Activated CD4-positive, CD25-positive, alpha-beta regulatory T cell treated with anti-CD3 and anti-CD28 coated beads, Interleukin-2, amount 50 U/mL, for 72 hours (primary cell): Measurements from ENCODE around the gene TKT.
"Not testable (repeated sequence)": the region's sequence is repeated elsewhere in the genome, so short reads cannot be mapped to it uniquely, and the experiment has no call there.

Source experiments
- DNase-seq: peaks from one replicate; pipeline ENCODE4 v3.0.0; 2021

TKT gene, protein sequence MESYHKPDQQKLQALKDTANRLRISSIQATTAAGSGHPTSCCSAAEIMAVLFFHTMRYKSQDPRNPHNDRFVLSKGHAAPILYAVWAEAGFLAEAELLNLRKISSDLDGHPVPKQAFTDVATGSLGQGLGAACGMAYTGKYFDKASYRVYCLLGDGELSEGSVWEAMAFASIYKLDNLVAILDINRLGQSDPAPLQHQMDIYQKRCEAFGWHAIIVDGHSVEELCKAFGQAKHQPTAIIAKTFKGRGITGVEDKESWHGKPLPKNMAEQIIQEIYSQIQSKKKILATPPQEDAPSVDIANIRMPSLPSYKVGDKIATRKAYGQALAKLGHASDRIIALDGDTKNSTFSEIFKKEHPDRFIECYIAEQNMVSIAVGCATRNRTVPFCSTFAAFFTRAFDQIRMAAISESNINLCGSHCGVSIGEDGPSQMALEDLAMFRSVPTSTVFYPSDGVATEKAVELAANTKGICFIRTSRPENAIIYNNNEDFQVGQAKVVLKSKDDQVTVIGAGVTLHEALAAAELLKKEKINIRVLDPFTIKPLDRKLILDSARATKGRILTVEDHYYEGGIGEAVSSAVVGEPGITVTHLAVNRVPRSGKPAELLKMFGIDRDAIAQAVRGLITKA

GRCh38 chr3:53255775-53256703 lies at the start of gene TKT:
TSS of gene TKT (minus strand) at chr3:53256022. CDS start at chr3:53255942, 80 bp downstream.
- DNase-seq, result peak; percentile 84

DNA sequence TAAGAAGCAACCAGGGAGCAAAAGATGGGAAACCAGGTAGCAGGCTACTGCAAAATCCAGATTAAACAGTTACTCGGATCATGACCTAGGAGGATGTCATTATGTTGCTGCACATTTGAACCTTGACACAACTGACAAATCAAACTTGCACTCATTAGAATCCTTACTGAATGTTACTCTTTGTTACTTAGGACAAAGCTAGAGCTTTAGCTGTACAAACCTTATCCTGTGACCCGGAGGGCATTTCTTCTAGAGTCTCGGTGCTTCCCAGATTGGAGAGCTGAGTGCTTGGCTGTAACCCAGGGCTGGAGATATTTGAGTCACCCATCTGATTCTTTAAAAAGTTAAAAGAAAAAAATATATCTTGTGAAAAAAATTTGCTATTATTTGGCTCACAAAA lies 48.1 kb upstream of the TKT start:
- DNase-seq, result no peak

DNA sequence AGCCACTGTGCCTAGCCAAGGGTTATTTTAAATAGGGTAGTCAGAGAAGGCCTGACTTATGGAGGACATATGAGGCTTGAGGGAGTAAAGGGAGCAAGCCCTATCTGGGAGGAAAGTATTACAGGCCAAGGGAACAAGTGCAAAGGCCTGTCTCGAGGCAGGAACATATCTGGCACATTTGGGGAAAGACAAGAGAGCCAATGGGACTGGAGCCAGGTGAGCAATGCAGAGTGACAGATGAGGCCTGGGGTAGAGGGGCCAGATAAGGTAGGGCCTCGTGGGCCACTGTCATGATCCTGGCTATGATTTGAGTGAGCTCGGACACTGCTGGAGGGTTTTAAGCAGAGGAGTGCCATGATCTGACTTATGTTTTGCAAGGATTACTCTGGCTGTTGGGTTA lies 47.7 kb upstream of the TKT start:
- DNase-seq, result no peak

- no peak for DNase-seq
Observed at GRCh38 chr3:53300826-53301225, 45.0 kb upstream of the TKT start.

DNA sequence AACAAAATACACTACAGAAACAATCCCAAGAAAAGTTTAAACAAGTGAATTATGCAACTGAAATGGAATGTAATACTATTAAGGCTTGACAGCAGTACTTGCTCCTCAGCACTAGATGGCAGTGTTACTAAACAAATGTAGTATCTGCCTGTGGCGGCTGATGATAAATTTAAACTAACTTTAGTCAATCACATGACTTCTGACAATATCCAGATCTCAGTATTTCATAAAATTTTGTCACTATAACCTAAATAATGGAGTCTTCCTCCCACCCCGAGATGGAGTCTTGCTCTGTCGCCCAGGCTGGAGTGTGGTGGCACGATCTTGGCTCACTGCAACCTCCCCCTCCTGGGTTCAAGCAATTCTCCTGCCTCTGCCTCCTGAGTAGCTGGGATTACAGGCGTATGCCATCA lies 43.8 kb upstream of the TKT start:
- not testable (repeated sequence) for DNase-seq

DNA sequence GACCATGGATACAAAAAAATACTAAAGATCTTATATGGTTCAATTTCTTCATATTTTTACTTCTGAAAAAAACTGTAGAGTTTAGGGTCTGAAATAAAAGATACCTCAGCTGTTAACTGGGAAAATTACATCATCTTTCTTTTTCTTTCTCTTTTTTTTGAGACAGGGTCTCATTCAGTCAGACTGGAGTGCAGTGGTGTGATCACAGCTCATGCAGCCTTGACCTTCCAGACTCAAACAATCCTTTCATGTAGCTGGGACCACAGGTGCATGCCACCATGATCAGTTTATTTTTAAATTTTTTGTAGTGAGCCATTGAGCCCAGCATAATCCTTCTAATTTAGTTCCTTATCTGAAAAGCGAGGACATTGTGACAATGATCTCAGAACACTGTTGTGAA lies 39.6 kb upstream of the TKT start:
- no peak for DNase-seq

- no peak for DNase-seq
Observed at GRCh38 chr3:53293867-53294266, 38.0 kb upstream of the TKT start.

DNA sequence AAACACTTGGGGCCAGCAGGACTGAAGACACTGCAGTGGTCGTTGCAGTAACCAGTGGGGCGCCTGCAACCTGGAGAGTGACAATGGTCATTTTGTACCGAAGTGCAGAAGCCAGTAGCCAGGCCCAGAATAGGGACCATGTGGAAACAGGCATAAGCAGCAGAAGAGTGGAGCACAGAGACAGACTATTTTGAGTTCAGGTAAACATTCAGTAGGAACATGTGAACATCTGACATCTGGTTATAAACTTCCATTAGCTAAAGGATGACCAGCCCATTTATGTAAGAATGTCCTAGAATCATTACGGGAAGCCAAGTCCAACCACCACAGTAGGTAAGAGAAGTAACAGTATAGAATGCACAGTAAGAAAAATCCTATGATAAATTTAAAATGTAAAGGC lies 32.4 kb upstream of the TKT start:
- no peak for DNase-seq

GRCh38 chr3:53287131-53287629 lies 31.4 kb upstream of the TKT start:
- DNase-seq, result no peak

GRCh38 chr3:53286727-53287126 lies 30.9 kb upstream of the TKT start:
- DNase-seq, result no peak

- no peak for DNase-seq
Observed at GRCh38 chr3:53282581-53282980, 26.8 kb upstream of the TKT start.

DNA sequence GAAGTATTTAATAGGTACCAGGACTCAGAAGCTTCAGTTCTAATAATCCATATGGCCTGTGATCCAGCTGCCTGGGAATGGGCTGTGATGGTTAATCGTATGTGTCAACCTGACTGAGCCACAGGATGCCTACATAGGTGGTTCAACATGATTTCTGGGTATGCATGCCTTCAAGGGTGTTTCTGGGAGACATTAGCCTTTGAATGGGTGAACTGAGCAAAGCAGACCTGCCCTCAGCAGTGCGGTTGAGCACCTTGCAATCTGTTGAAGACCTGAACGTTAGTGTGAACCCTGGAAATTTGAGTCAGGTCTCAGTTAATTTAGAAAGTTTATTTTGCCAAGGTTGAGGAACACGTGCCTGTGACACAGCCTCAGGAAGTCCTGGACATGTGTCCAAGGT lies 22.8 kb upstream of the TKT start:
- DNase-seq, result no peak

DNA sequence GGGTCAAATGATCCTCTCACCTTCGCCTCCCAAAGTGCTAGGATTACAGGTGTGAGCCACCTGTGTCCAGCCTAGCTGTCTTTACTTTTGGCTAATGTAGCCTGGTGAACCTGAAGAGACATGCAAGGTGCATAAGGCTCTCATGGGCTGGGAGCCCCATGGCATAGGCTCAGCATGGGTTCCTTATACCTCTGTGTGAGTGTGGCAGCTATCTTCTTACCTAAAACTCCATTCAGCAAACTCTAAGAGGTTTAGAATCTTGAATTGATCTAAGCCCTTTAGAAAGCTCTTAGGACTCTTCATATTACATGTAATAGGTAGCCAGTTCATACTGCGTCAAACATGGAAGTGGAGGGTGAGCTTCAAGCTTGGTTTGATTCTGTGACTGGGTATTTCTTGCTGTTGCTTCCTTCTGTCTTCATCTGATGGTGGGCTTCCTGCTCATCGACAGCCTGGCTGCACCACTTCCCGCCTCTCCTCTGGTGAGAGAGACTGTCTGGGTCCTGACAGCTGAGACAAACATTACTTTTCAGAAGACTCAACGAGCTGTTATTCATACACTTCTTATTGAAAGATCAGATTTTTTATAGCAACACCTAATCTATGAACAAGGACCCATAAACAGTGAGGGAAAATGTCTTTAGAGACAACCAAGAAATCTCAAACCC lies 19.2 kb upstream of the TKT start:
- no peak for DNase-seq

DNA sequence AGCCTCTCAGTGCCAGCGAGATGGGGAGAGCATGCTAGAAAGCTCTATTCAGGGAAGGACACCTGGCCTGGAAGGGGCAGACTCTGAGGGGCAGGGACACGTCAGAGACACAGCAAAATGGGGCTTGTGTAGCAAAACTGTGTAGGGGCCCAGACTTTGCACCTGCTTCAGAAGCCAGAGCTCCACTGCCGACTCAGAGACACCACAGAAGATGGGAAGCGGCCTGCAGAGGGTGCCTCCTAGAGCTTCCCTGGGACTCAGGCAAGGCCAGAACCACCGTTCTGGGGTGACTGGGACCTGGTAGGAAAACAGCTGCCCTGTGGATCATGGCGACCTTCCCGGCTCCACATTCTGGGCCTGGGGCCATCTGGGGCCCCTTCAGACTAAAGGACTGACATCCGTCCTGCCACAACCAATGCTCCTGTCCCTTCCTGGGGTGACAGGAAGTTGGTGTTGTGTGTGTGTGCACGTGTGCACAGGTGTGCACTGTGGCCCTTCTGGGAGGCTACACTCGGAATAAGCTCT lies 17.4 kb upstream of the TKT start:
- DNase-seq, result no peak

DNA sequence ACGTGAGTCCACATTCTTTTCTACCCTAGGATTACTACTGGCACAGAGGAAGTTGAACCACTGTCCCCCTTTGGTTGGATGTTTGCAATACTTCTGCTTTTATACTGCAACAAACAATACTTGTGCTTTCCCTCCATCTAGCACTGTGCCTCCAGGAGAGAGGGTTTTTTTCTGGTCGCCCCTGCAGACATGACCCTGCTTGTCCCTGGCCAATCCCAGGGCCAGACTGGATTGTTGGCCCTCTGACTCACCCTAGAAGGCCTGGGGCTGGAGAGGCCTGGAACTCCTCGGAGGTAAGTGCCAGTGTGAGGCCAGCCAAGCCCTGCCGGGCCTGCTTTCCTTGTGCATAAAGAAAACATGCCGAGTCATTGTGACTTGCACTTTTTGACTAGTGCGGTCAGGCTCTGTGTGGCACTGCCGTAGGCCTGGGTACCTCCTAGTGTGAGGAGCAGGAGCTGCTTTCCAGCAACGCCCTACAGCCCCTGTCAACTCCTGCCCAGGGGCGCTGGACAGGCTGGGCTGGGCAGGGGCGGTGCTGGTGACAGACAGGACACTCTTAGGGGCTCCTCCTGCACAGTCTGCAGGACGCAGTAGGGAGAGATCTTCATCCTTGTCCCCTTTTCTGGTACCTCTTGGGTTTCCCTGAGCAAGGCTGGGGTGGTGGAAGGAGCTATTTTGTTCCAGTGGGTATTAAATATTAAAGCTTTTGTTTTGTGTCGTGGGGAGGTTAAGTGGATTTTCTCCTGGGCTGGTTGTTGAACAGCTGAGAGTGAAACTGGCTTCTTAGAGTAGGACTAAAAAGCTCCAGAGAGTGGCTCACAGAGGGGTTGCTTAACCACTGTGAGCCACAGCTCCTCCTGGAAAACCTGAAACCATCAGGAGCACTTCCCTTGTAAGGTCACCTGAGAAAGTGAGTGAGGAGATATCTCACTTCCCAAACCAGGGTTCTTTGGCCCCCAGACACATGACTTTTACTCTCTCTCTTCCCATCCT lies 14.4 kb upstream of the TKT start:
- peak; percentile 34 for DNase-seq

DNA sequence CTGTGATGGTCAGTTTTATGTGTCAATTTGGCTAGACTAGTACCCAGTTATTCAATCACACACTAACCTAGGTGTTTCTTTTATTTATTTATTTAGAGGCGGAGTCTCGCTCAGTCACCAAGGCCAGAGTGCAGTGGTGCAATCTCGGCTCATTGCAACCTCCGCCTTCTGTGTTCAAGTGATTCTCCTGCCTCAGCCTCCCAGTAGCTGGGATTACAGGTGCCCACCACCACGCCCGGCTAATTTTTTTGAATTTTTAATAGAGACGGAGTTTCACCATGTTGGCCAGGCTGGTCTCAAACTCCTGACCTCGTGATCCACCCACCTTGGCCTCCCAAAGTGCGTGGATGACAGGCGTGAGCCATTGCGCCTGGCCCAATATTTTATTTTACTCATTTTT lies 13.4 kb upstream of the TKT start:
- not testable (repeated sequence) for DNase-seq

- DNase-seq, result no peak
Observed at GRCh38 chr3:53267766-53268165, 11.9 kb upstream of the TKT start.

GRCh38 chr3:53264718-53265117 lies 8.9 kb upstream of the TKT start:
- no peak for DNase-seq

DNA sequence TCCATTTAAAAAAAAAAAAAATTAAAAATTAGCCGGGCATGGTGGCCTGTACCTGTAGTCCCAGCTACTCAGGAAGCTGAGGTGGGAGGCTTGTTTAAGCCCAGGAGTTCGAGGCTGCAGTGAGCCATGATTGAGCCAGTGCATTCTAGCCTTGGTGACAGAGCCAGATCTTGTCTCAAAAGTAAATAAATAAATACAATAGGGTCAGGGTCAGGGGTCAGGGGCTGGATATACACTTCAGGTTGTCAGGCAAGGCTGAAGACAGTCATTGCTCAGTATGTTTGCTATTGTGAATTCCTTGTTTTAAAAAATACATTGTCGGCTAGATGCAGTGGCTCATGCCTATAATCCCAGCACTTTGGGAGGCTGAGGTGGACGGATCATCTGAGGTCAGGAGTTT lies 8.1 kb upstream of the TKT start:
- no peak for DNase-seq

GRCh38 chr3:53261712-53262111 lies 5.9 kb upstream of the TKT start:
- no peak for DNase-seq

GRCh38 chr3:53260286-53260785 lies 4.5 kb upstream of the TKT start:
- DNase-seq, result no peak
